Activated CD8-positive, alpha-beta memory T cell treated with anti-CD3 and anti-CD28 coated beads for 48 hours (primary cell): Measurements from ENCODE around the gene METTL27.
"Not testable (repeated sequence)": the region's sequence is repeated elsewhere in the genome, so short reads cannot be mapped to it uniquely, and the experiment has no call there.

ENCODE experiments used
- DNase-seq, 3 experiments: peaks; one replicate each; pipeline ENCODE4 v3.0.0-alpha.2; 2020; ENCODE audit warnings: low read depth in 2 of 3, low spot score in 2 of 3

METTL27 gene

DNA sequence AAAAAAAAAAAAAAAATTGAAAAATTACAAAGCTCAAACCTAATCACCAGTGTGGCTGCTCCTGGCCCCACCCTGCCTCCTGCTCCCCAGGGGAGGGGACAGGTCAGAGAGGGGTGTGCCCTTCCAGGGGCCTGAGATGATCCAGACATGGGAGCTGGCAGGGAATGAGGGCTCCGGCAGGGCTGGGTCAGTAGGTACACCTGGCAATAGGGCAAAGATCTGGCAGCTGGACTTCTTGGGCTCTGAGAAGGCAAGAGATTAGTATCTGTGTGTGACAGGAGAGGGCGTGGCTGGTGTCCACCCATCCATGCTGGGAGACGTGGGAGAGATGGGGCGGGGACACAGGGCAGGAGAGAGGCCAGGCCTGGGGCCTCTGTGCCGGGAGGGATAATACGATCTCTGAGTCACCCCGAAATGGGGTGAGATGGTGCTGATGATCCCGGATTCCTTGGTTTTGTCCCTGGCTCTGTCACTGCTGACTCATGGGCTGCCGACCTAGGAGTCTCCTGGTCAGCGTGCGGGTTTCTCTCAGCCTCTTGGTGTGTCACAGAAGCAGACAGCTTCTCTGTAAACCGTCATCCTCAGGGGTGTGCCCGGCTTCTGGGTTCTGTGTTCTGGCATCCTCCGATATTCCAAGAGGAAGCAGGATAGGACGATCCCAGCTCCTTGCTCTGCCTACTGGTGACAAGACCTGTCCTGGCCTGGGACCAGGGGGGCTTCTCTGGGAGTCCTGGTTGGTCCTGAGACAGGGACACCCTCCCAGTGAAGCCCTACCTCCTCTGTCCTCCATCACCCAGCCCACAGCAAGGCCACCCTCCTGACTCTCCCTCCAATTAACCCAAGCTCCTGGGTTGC lies 19.8 kb downstream of the METTL27 start:
- DNase-seq, result no peak

DNA sequence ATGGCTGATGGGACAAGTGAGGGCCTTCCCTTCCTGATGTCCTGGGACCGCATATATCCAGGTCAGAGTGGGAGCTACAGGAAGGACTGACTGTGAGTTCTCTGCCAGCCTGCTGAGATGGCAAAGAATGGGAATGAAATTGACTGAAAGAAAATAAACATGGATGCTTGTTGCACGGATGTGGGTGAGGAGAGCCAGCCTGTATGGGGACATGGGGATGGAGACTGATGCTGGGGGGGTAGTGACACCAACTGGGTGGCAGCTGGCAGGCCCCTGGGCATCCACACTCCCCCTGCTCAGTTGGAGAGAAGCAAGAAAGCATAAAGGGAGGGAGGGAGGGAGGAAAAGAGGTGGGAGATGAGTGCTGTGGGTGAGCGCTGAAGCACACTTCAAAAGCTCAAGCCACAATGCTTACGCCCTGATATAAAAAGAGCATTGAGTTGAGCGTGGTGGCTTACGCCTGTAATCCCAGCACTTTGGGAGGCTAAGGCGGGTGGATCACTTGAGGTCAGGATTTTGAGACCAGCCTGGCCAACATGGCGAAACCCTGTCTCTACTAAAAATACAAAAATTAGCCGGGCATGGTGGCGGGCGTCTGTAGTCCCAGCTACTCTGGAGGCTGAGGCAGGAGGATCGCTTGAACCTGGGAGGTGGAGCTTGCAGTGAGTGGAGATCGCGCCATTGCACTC lies 20.6 kb downstream of the METTL27 start:
- DNase-seq, result not testable (repeated sequence)

DNA sequence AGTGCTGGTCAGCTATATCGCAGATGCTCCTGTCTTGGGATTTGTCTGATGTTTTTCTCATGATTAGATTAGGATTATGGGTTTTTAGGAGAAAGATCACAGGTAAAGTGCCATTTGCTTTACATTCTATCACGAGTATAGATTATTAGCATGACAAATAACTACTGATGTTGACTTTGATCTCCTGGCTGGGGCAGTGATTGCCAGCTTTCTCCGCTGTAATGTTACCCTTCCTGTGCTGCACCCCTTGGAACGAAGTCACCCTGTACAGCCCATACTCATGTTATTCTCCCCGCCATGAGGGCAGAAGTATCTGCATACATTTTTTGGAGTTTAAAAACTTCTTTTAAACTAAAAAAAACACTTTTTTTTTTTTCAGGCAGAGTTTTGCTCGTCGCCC lies 22.3 kb downstream of the METTL27 start:
- no peak for DNase-seq

DNA sequence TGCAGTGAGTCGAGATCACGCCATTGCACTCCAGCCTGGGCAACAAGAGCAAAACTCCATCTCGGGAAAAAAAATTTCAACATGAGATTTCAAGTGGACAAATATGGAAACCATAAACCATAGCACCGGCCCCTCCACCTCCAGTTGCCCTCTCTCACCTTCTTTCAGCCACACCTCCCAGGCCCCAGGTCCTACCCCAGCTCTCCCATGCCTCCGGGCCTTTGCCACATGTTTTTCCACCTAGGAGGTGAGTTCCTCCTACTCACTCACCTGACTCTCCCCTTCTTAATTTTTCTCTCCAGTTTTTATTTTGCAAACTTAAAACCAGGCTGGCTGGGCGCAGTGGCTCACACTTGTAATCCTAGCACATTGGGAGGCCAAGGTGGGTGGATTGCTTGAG lies 25.2 kb downstream of the METTL27 start:
- DNase-seq, result no peak

DNA sequence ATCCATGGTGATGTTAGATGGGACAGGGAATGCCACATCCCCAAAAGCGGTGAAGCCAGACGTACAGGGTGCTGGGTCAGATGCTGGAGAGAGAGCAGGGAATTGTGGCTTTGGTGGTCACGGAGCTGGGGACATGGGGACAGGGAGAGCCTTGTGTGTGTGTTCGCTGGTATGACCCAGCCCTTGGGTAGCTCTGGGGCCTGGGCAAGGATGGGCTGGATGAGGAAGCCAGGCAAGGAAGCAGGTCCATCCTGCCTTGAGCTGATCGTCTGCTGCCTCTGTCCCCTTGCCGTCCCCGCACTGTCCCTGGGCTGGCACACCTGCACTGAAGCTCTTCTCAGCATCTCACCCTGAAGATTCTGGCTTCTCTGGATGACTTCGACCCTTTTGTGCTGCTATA lies 26.9 kb downstream of the METTL27 start:
- DNase-seq, result no peak

DNA sequence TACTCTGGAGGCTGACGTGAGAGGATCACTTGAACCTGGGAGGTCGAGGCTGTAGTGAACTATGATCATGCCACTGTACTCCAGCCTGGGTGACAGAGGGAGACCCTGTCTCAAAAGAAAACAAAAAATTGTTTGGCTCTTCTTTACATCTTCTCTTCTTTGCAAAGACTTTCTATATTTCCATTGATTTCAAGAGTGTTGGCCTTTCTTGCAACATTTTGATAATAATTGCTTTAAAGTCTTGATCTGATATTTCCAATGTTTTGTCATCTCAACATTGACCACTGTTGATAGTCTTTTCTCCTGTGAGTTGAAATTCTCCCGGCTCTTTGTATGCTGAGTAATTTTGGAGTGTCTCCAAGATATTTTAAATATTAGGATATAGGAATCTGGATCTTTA lies 29.3 kb downstream of the METTL27 start:
- no peak for DNase-seq

DNA sequence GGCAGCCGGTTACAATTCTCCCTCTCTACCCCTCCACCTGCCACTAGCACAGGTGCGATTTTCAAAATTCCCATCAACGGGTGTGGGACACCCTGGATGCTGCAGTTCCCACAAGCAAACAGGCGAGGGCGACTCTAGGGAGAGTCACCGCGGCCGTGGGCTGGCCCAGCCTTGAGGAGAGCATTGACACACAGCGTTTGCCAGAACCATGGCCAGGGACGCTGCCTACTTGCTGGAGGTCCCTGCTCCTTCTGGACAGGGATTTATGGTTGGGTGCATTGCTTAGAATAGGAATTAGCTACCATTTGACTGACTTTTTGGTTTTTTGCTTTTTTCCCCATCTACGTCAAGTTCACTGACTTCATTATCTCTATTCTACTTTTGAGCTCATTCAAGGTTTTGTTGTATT lies 30.6 kb downstream of the METTL27 start:
- peak; percentile 11 to 32 (median 18) for DNase-seq

DNA sequence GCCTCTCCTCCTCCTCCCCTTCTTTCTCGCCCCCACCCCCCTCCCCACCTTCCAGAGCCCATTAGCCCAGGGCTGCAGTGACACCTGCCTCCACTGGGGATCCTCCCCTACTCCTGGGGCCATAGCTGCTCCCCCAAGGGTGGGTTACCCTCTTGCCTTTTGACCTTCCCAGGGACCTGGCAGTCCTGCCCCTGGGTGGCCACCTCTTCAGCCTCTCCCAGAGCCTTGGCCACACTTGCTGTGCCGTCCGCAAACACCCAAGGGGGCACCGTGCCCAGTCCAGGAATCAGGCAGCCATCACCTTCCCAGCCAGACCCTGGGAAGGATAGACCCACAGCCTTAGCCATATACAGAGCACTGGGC lies 31.3 kb downstream of the METTL27 start:
- DNase-seq, result no peak

DNA sequence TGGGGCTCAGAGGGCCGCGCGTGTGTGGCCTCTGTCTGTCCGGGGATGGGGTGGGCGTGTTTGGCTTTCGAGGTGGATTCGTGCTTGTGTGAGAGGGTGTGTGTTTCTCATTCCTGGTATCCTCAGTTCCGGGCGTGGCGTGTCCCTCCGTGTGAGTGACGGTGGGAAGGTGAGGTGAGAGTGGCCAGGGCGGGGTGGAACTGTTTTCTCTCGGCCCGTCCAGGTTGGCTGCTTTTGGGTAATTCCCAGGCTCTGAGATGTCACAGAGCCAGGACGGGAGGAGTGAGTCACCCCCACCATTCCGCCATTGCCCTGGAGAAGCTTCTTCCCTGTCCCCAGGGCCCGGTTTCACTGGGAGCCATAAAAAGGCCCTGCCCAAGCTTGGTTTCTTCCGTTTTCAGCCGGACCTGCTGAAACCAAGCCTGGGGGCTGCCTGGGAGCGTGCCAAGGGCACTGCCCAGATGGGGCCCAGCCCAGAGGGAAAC lies 32.8 kb downstream of the METTL27 start:
- no peak for DNase-seq

DNA sequence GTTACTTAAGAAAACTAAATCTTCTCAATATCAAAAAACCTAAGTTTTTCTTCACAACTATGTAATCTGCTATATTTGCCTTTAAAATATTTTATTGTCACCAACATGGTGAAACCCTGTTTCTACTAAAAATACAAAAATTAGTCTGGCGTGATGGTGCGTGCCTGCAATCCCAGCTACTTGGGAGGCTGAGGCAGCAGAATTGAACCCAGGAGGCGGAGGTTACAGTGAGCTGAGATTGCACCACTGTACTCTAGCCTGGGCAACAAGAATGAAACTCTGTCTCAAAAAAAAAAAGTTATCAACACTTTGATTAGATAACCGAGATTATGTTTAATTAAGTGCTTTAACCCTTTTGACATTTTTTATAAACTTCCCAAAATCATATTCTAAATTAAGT lies 39.9 kb downstream of the METTL27 start:
- no peak for DNase-seq

DNA sequence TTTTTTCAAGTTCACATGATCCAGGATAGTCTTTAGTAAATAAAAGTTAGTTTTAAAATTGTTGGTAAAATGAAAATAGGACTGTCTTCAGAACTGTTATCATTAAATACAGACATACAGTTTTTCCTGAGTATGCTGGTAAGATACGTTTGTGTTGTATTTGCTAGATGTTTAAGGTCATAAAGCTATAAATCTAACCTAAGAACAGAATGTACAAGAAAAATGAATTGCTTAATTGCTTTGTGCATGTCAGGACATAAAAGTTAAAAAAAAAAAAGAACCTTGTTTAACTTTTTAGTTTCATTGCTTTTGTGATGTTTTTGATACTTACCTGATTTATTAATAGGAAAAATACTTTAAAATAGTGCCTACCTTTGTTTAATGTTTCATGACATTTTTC lies 40.7 kb downstream of the METTL27 start:
- no peak for DNase-seq

DNA sequence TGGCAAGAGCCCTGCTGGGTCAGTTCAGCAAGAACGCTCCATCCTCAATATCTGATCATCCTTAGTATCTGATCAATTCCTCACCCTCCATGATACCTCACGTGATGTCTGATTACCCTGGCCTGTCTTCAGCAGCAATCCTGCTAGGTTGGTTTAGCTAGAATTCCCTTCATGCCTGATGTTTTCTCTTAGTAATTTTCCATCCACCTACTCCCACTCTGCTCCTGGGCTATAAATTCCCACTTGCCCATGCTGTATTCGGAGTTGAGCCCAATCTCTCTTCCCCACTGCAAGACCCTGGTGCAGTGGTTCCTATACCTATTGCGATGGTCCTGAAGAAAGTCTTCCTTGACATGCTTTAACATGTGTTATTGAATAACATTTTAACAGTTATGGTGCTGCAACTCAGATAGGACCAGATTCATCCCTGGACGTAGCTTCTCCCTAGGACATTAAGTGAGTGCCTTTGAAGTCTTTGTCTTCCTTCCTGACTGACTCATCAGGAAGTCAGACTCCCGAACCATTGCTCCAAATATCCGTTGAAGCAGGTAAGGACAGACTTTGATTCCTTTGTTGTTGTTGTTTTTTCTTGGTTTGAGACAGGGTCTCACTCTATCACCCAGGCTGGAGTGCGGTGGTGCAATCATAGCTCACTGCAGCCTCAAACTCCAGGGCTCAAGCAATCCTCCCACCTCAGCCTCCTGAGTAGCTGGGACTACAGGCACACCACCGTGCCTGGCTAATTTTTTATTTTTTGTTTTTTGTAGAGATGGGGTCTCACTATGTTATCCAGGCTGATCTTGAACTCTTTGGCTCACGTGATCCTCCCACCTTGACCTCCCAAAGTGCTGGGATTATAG lies 42.8 kb downstream of the METTL27 start:
- no peak for DNase-seq

DNA sequence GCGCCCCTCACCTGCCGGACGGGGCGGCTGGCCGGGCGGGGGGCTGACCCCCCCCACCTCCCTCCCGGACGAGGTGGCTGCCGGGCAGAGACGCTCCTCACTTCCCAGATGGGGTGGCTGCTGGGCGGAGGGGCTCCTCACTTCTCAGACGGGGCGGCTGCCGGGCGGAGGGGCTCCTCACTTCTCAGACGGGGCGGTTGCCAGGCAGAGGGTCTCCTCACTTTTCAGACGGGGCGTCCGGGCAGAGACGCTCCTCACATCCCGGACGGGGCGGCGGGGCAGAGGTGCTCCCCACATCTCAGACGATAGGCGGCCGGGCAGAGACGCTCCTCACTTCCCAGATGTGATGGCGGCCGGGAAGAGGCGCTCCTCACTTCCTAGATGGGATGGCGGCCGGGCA lies 45.1 kb downstream of the METTL27 start:
- DNase-seq, result not testable (repeated sequence)

DNA sequence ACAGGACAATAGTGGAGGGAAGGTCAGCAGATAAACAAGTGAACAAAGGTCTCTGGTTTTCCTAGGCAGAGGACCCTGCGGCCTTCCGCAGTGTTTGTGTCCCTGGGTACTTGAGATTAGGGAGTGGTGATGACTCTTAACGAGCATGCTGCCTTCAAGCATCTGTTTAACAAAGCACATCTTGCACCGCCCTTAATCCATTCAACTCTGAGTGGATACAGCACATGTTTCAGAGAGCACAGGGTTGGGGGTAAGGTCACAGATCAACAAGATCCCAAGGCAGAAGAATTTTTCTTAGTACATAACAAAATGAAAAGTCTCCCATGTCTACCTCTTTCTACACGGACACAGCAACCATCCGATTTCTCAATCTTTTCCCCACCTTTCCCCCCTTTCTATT lies 45.7 kb downstream of the METTL27 start:
- DNase-seq, result not testable (repeated sequence)

DNA sequence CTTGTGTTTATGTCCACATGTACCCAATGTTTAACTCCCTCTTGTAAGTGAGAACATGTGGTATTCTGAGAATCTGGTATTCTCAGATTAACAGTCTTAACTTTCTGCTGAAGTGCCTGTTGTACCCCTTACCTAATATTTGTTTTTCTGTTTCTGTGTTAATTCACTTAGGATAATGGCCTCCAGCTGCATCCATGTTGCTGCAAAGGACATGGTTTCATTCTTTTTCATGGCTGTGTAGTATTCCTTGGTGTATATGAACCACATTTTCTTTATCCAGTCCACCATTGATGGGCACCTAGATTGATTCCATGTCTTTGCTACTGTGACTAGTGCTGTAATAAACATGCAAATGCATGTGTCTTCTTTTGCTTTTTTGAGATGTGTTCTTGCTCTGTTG lies 47.1 kb downstream of the METTL27 start:
- not testable (repeated sequence) for DNase-seq

DNA sequence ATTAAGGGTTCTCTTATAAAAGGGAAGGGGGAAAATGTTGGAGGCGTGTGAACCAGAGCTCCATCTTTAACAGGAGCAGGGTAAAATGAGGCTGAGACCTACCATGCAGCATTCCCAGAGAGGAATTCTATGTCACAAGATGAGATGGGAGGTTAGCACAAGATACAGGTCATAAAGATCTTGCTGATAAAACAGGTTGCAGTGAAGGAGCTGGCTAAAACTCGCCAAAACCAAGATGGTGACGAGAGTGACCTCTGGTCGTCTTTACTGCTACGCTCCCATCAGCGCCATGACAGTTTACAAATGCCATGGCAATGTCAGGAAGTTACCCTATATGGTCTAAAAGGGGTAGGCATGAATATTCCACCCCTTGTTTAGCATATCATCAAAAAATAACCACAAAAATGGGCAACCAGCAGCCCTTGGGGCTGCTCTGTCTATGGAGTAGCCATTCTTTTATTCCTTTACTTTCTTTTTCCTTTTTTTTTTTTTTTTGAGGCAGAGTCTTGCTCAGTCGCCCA lies 51.1 kb downstream of the METTL27 start:
- not testable (repeated sequence) for DNase-seq

DNA sequence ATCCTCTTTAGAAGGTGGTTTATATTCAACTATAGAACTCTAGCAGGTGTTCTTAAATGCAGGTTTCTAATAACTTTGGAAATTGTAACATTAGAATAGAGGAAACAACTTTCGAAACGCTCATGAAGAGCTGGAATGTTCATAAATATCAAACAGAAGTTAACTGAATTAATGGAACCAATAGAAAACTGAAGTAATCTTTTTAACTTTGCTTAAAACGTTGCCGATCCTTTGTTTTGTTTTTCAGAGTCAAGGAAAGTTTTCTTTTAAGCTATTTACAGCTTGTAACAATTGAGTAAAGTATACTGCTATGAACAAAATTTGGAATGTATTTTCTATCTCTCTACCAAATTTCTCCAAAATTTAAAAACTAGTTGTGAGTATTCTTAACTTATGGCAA lies 53.3 kb downstream of the METTL27 start:
- DNase-seq, result no peak

DNA sequence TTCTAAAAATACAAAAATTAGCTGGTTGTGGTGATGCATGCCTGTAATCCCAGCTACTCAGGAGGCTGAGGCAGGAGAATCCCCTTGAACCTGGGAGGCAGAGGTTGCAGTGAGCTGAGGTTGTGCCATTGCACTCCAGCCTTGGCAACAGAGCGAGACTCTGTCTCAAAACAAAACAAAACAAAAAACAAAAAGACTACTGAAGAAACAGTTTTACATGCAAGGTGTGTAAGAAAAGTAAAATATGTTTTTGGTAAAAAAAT lies 54.6 kb downstream of the METTL27 start:
- DNase-seq, result not testable (repeated sequence)

DNA sequence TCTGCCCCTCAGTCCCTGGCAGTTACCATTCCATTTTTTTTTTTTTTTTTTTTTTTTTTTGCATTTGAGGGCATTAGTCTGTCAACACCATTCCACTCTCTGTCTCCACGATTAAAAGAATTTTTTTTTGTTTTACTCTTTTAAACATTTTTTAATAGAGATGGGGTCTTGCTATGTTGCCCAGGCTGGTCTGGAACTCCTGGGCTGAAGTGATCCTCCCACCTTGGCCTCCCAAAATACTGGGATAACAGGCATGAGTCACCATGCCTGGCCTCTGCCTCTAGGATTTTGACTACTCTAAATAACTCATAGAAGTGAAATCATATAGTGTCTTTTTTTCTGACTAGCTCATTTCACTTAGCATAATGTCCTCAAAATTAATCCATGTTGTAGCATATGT lies 55.7 kb downstream of the METTL27 start:
- no peak for DNase-seq
